ENCODE data around the gene SMPDL3B.

DNA sequence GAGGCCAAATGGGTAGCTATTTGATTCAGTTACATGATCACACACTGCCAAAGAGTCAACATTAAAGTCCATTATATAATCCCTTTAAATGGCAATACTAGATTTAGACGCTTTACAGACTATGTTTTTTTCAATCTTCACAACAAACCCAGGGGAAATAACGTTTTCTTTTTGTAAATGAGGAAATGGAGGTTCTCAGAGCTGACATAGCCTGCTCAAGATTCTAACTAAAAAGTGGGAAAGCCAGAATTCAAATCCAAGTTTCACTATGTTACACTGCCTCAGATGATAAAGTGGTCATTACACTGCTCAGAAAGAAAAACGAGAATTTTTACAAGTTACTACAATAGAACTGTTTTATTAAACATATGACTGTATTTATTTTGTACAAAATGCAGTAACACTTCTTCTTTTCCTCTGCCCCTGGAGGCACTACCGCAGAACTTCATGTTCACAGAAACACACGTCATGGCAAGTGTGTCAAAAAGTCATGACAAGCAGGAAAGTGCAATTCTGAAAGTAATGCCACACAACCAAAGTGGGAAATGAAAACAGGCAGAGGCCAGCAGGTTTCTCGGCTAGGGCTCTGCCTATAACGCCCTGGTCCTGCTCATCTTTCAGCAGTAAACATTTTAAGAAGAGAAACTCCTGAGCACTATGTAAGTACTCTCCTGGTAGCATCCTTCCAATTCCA lies 43.5 kb upstream of the SMPDL3B start:
- TF ChIP-seq ZNF274 (IDR thresholded peaks at IDR 0.05; ENCODE audit: low read depth, low read length) = no peak
- TF ChIP-seq SUZ12 (IDR thresholded peaks at IDR 0.05; ENCODE audit: extremely low read depth, insufficient read depth, insufficient read length) = no peak

Measured in NT2/D1 (cell line).